ENCODE data around the gene CCDC167. TPM values are rescaled to one million over a fixed set of nuclear protein-coding genes. Genes with fewer than 3 reads are reported as not detected.

Gene CCDC167
- total RNA-seq, 4 donors from 2014 or later, result 8.7 to 47.6 (median 18.5) TPM; not detected in 1

DNA sequence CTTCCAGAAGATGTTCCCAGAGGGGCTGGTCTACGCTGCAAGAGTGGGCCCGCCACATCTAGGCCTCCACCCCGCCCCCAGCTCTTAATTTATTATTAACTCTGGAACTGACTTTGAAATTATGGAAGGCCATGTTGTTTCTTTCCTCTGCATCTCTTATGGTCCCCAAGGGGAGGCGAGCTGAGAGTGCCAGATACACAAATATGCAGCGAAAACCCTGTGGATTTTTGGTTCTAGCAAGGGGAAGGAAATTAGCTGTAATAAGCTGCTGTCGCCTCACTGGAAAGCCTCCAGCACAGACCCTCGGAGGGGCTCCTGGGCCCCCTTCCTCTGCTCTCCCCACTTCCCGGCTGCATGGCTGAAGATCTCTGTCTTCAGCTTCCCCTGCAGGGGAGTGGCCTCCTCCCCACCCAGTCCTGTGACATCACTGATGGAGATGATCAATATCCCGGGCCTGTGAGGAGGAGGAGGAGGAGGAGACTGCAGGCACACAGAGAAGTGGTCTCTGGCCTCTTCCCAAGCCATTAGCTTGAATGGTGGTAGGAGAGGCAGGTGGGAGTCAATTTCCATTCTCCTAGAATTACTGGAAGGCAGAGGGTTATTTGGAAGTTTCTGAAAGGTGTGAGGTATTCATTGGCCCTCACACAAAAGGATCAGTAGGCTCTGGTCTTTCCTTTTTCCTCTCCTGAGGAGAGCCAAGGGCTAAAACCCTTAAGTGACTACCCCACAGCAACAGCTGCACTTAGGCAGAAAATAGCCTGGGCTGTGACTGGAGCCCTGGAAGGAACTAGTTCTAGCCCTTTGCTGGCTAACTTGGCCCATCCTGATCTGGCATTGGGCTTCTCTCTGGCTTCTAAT, 39.7 kb upstream of the CCDC167 start:
- TF ChIP-seq POLR2A (IDR thresholded peaks at IDR 0.05), result no peak
- TF ChIP-seq, protein P1, sequence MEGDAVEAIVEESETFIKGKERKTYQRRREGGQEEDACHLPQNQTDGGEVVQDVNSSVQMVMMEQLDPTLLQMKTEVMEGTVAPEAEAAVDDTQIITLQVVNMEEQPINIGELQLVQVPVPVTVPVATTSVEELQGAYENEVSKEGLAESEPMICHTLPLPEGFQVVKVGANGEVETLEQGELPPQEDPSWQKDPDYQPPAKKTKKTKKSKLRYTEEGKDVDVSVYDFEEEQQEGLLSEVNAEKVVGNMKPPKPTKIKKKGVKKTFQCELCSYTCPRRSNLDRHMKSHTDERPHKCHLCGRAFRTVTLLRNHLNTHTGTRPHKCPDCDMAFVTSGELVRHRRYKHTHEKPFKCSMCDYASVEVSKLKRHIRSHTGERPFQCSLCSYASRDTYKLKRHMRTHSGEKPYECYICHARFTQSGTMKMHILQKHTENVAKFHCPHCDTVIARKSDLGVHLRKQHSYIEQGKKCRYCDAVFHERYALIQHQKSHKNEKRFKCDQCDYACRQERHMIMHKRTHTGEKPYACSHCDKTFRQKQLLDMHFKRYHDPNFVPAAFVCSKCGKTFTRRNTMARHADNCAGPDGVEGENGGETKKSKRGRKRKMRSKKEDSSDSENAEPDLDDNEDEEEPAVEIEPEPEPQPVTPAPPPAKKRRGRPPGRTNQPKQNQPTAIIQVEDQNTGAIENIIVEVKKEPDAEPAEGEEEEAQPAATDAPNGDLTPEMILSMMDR (IDR thresholded peaks at IDR 0.05), result no peak
- no peaks in the 10 kb centered on the region for H3K9me3 ChIP-seq
- no peaks in the 10 kb centered on the region for H3K27me3 ChIP-seq
- H3K4me3 ChIP-seq, result no peak overlapping the region
- no peak overlapping the region for H3K27ac ChIP-seq
- intact Hi-C loops (cut with DNase I; ENCODE audit: low total_unique reads), result no loop called here
- no peaks in the 10 kb centered on the region for H3K4me1 ChIP-seq
- DNase-seq, result no peak
- no peaks in the 10 kb centered on the region for H3K36me3 ChIP-seq

DNA sequence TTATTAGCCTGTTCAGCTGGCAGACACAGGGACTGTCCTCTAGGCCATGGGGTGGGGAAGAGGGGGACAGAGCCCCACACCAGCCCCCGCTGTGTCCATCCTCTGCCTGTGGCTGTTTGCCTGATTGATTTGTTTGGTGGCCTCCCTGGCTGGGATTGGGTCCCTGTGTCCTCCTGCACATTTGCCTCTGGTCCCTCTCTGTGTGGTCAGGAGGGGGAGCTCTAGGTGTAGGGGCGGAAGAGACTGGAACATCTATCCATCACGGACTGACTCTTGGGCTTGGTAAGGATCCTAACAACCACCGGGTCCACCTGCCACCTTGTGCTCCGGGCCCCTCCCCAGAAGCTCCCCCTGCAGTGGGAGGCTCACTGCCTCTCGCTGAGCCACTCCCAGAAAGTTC, 38.4 kb upstream of the CCDC167 start:
- Histone ChIP-seq H3K4me1 (no peaks in the 10 kb centered on the region), H3K27ac (no peak overlapping the region), H3K27me3 (no peaks in the 10 kb centered on the region), H3K36me3 (no peaks in the 10 kb centered on the region), H3K9me3 (no peaks in the 10 kb centered on the region), H3K4me3 (no peak overlapping the region)
- TF ChIP-seq, protein P1 (IDR thresholded peaks at IDR 0.05), result no peak
- TF ChIP-seq POLR2A (IDR thresholded peaks at IDR 0.05), result no peak
- no peak for DNase-seq
- intact Hi-C loops (cut with DNase I; ENCODE audit: low total_unique reads), result no loop called here

DNA sequence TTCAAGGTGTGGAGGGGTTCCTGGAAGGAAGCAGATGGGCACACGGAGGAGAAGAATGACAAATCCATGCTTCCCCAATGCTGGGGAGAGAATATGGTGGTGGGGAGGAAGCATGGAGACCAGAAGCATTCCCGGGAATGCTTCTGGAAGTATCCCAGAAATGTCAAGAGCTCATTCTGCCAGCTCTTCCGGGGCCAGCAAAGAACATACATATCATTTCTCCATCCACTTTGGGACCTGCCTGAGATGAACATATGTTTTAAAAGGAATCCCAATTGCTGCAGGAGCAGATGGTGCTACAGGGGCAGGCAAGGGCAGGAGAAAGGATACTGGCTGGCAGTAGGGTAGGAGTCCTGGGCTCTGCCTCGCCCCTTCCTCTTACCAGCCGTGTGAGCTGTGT, 37.9 kb upstream of the CCDC167 start:
- TF ChIP-seq POLR2A (IDR thresholded peaks at IDR 0.05), result no peak
- TF ChIP-seq, protein P1 (IDR thresholded peaks at IDR 0.05), result no peak
- Histone ChIP-seq H3K36me3 (no peaks in the 10 kb centered on the region), H3K27ac (no peak overlapping the region), H3K4me3 (no peak overlapping the region), H3K9me3 (no peaks in the 10 kb centered on the region), H3K27me3 (no peaks in the 10 kb centered on the region), H3K4me1 (no peaks in the 10 kb centered on the region)
- no peak for DNase-seq
- intact Hi-C loops (cut with DNase I; ENCODE audit: low total_unique reads), result no loop called here

DNA sequence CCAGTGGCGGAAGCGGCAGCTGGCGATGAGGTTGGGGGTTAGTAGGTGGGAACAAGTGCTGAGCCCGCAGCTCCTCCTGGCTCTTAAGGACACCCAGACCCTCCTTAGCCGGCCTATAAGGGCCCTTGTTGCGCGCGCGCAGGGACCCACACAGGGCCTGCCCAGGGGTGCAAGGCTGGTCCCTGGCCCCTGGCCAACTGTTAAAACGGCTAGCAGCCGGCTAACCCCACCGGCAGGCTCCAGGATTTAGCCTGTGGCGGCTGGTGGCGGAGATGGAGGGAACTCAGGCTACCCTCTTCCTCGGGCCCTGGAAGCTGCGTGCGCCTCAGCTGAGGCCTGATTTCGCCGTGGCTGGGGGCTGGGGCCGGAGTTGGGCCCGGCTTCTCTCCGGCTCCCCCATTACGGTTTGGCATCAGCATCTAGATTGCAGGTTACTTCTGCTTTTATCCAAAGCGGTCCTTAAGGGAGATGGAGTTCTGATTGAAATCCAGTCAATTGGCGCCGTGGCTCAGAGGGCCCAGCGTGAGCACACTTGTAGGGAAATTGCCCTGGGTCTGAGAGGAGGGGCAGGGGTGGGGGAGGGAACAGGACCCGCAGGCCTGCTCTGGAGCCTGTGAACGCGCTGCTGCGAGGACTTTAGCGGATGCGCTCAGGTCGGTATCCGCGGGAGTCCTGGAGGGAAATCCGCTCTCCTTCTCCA, 36.9 kb upstream of the CCDC167 start:
- no peaks in the 10 kb centered on the region for H3K36me3 ChIP-seq
- intact Hi-C loops (cut with DNase I; ENCODE audit: low total_unique reads), result no loop called here

More for the DNA sequence above, 36.9 kb upstream of the CCDC167 start:
- TF ChIP-seq, protein P1 (IDR thresholded peaks at IDR 0.05), result no peak
- no peak for TF ChIP-seq POLR2A (IDR thresholded peaks at IDR 0.05)
- Histone ChIP-seq H3K4me1 (no peaks in the 10 kb centered on the region), H3K27me3 (no peaks in the 10 kb centered on the region), H3K4me3 (no peak overlapping the region), H3K27ac (no peak overlapping the region), H3K9me3 (no peaks in the 10 kb centered on the region)
- DNase-seq, result no peak

Data from uterus (tissue), 4 donors.